NCI-H748 treated with DMSO at 0.1 percent for 48 hours (cell line): ENCODE results near the gene GOLGA8G.
"Not testable (repeated sequence)": the region's sequence is repeated elsewhere in the genome, so short reads cannot be mapped to it uniquely, and the experiment has no call there.

Experiments
- DNase-seq: peaks from one replicate; lab custom pipeline; 2025; lab: John Stamatoyannopoulos, UW

Gene GOLGA8G, protein sequence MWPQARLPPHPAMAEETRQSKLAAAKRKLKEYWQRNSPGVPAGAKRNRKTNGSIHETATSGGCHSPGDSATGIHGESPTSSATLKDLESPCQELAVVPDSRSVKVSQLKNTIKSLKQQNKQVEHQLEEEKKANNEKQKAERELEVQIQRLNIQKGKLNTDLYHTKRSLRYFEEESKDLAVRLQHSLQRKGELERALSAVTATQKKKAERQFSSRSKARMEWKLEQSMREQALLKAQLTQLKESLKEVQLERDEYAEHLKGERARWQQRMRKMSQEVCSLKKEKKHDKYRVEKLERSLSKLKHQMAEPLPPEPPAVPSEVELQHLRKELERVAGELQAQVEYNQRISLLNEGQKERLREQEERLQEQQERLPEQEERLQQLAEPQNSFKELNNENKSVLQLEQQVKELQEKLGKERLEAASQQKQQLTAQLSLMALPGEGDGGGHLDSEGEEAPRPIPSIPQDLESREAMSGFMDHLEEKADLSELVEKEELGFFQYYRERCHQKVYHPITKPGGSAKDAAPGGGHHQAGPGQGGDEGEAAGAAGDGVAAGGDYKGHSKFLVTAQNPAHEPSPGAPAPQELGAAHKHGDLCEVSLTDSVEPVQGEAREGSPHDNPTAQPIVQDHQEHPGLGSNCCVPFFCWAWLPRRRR

DNA sequence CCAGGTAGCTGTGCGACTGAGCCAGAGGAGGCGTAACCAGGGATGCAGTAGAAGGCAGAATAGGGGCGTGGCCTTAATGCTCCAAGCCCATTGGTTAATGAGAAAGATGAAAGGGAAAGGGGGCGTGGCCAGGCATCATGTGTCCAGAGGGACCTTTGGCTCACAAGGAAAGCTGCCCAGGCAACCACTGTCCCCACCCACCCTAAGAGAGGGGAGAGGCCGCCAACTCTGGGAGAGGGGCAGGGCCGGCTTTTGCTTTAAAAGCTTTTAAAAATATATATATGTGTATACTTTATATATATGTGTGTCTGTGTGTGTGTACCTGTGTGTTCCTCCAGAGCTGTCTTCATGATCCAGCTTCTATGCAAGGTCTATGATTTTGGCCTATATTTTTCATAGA, at the start of gene GOLGA8G:
GOLGA8G (minus strand) TSS at position 18 of the 400 bp plus-strand sequence. CDS start 62 bp downstream, outside the sequence.
- not testable (repeated sequence) for DNase-seq

DNA sequence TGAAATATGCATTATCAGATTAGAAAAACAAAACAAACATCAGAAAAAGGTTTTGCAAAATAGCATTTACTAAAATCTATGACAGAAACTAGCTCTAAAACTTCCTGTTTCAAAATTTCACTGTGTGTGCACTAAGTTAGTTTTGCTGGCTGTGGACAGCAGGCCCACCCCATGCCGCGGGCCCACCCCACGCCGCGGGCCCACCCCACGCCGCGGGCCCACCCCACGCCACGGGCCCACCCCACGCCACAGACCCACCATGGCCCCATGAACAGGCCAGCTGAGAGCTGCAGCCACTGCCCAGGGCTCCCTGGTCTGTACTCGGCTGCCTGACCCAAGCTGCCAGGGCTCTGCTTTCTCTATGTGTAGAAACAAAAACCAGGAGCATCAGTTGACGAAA, 40.6 kb upstream of the GOLGA8G start:
- DNase-seq: not testable (repeated sequence)

GRCh38 chr15:28553268-28553667, 20.5 kb upstream of the GOLGA8G start, which contains the start of gene GOLGA6L25:
GOLGA6L25 (plus strand) TSS chr15:28553568; CDS start chr15:28553629, 61 bp downstream.
- DNase-seq: not testable (repeated sequence)

DNA sequence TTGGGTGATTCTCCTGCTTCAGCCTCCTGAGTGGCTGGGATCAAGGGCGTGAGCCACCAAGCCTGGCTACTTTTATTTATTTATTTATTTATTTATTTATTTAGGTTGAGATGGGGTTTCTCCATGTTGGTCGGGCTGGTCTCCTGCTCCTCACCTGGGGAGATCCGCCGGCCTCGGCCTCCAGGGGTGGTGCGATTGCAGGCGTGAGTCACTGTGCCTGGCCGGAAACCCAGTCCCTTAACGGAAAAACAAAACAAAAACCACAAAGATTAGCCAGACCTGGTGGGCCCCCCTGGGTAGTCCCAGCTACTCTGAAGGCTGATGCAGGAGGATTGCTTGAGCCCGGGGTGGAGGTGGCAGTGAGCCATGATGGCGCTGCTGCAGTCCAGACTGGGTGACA, 17.6 kb downstream of the GOLGA8G start:
- not testable (repeated sequence) for DNase-seq

- DNase-seq: not testable (repeated sequence)
Measured at GRCh38 chr15:28514128-28514527, 18.6 kb downstream of the GOLGA8G start.

DNA sequence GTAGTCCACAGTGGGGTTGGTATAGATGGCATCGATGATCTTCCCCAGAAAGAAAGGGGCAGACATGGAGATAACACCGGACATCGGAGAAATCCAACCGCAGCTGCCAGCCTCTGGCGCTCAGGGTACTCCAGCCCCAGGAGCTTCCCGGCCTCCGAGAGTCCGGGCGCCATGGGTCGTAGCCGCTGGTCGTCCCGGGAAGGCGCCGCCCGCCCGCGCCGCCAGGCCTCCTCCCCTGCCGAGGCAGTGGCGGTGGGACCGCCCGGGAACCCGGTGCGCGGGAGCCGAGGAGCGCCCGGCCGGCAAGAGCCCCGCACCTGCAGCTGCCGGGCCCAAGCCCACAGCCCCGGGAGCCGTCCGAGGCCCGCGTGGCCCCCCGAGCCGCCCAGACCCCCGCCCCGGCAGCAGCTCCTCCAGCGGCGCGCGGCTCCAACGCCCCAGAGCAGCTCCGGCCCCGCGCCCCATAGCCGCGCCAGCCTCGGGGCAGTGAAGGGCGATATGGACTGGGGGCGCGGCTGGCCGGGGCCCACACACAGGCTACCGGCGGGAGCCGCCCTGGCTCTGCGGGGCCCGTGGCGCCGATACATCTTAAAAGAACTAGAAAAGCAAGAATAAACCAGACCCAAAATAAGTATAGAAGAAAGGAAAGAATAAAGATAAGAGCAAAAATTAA, 24.4 kb downstream of the GOLGA8G start:
- not testable (repeated sequence) for DNase-seq

- DNase-seq: not testable (repeated sequence)
Measured at GRCh38 chr15:28481340-28481739, 51.4 kb downstream of the GOLGA8G start.
